Activated gamma-delta T cell (primary cell): ENCODE data around the gene OR6A2.

Experiments used
- DNase-seq: peaks from one replicate; lab custom pipeline; 2025; lab: John Stamatoyannopoulos, UW

The OR6A2 gene

GRCh38 chr11:6755953-6756347 lies 43.5 kb downstream of the OR6A2 start:
- no peak for DNase-seq

- no peak for DNase-seq
Observed at GRCh38 chr11:6755303-6755952, 44.1 kb downstream of the OR6A2 start.

GRCh38 chr11:6747097-6747668 lies 52.3 kb downstream of the OR6A2 start:
- DNase-seq: no peak

DNA sequence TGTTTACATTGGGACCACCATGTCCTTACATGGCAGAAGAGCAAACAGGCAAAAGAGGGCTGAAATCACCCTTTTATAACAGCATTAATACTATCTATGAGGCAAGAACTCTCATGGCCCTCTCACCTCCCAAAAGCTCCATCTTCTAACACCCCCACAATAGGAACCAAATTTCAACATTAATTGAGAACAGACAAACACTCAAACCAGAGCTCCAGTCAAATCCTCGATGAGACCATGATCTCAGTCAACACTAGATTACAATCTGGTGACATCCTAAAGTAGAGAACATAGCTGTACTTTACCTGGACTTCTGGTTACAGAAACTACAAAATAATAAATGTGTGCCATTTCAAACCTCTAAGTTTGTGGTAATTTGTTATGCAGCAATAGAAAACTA lies 52.9 kb downstream of the OR6A2 start:
- no peak for DNase-seq

DNA sequence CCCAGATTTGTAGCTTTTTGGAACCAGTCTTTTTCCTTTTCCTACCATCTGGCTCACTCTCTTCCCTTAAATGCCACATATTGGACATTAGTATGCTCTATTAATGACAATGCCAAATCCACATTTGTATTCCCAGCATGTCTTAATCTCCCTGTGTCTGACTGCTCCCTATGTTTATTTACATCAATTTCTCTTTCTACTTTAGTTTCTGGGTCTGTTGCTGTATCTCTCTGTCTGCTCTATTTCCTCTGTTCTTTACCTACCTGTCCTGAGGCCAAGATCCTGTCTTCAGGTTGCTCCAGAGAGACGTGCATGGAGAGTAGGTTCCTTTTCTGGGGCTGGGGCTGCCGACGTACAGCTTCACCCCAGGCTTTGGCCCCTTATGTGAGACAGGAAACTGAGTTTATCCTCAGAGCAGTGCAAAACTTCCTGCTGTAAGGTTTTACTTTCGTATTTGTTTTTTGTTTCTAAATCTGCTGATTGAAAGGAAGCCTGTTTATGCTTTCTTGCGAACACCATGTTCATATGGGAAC lies 53.3 kb downstream of the OR6A2 start:
- no peak for DNase-seq

GRCh38 chr11:6745465-6746015 lies 53.9 kb downstream of the OR6A2 start:
- DNase-seq: no peak

- DNase-seq: no peak
Observed at GRCh38 chr11:6745018-6745417, 54.5 kb downstream of the OR6A2 start.

DNA sequence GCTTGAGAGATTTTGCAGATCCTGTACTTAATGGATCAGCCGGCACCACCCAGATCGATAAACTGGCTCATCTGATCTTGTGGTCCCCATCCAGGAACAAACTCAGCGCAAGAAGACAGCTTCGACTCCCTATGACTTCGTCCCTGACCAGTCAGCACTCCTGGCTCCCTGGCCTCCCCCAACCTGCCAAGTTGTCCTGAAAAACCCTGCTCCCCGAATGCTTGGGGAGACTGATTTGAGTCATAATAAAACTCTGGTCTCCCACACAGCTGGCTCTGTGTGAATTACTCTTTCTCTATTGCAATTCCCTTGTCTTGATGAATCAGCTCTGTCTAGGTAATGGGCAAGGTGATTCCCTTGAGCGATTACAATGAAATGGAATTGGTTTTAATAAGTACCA lies 57.2 kb downstream of the OR6A2 start:
- DNase-seq: no peak
